HEK293 (cell line): Measurements from ENCODE around the gene ZNF562.

Experiments used
- CTCF ChIA-PET: fragments of 350-600 bp; formaldehyde crosslinking; extraction: SDS; loops from one replicate; lab custom pipeline; 2021; ENCODE audit warnings: antibody characterized with exemption; lab: Yijun Ruan, JAX
- POLR2A ChIA-PET: fragments of 300-600 bp; formaldehyde crosslinking; extraction: SDS; loops from one replicate; lab custom pipeline; 2020; ENCODE audit warnings: antibody characterized with exemption, inconsistent platforms; lab: Yijun Ruan, JAX
- H3K27ac ChIP-seq: fragments of 200-500 bp; sonication (Bioruptor generic); 2 replicates; pipeline ENCODE4 v1.5.1; 2014; ENCODE audit warnings: low read depth, low read length, control low read depth, inconsistent platforms; ENCODE audit errors: extremely low read depth
- H3K36me3 ChIP-seq, 2 experiments: fragments of 200-500 bp in 1 of 2; sonication (Bioruptor generic) in 1 of 2; 1 replicate in 1 of 2; 2 replicates in 1 of 2; pipeline ENCODE4 v1.5.1; 2014 to 2017; ENCODE audit warnings: inconsistent platforms in 2 of 2, low read length in 2 of 2; ENCODE audit not compliant: control insufficient read depth in 2 of 2, insufficient read depth in 1 of 2
- H3K4me1 ChIP-seq: fragments of 200-500 bp; sonication (Bioruptor generic); 2 replicates; pipeline ENCODE4 v1.5.1; 2014; ENCODE audit warnings: mild to moderate bottlenecking, low read length, inconsistent platforms; ENCODE audit not compliant: control insufficient read depth, insufficient read depth
- H3K4me3 ChIP-seq: 2 replicates; pipeline ENCODE4 v1.5.1; 2011; ENCODE audit warnings: low read depth, mild to moderate bottlenecking, control low read depth, low read length, moderate library complexity
- H3K9me3 ChIP-seq: fragments of 200-500 bp; sonication (Bioruptor generic); 2 replicates; pipeline ENCODE4 v1.5.1; 2014; ENCODE audit warnings: low read depth, low read length, inconsistent platforms; ENCODE audit not compliant: control insufficient read depth, insufficient read depth
- AEBP2 ChIP-seq: fragments of 450-650 bp; formaldehyde crosslinking; IDR thresholded peaks from 2 replicates; pipeline ENCODE4 v1.5.1; 2016; ENCODE audit warnings: missing biosample characterization, missing genetic modification characterization, borderline replicate concordance
- BCL11A ChIP-seq: fragments of 450-650 bp; formaldehyde crosslinking; IDR thresholded peaks from 2 replicates; pipeline ENCODE4 v1.5.1; 2016; ENCODE audit warnings: low read depth, missing biosample characterization, missing genetic modification characterization
- BCL6B ChIP-seq: fragments of 450-650 bp; formaldehyde crosslinking; IDR thresholded peaks from 2 replicates; pipeline ENCODE4 v1.5.1; 2017; ENCODE audit warnings: missing biosample characterization, missing genetic modification characterization
- GLI4 ChIP-seq: fragments of 450-650 bp; formaldehyde crosslinking; IDR thresholded peaks from 2 replicates; pipeline ENCODE4 v1.5.1; 2016; ENCODE audit warnings: missing biosample characterization, missing genetic modification characterization
- HOXA7 ChIP-seq: sonication (generic); formaldehyde crosslinking; IDR thresholded peaks from 2 replicates; pipeline ENCODE4 v1.8.1; 2022; ENCODE audit warnings: missing genetic modification reagents, borderline replicate concordance
- KLF8 ChIP-seq: fragments of 450-650 bp; formaldehyde crosslinking; IDR thresholded peaks from 2 replicates; pipeline ENCODE4 v1.5.1; 2016; ENCODE audit warnings: missing biosample characterization, missing genetic modification characterization
- PBX3 ChIP-seq: sonication (generic); formaldehyde crosslinking; IDR thresholded peaks from 2 replicates; pipeline ENCODE4 v1.8.1; 2022; ENCODE audit warnings: mild to moderate bottlenecking, moderate library complexity, missing genetic modification reagents
- SP3 ChIP-seq: fragments of 450-650 bp; formaldehyde crosslinking; IDR thresholded peaks from 2 replicates; pipeline ENCODE4 v1.5.1; 2016; ENCODE audit warnings: missing biosample characterization, missing genetic modification characterization
- ZBTB1 ChIP-seq: fragments of 450-650 bp; formaldehyde crosslinking; IDR thresholded peaks from 2 replicates; pipeline ENCODE4 v1.5.1; 2016; ENCODE audit warnings: missing biosample characterization, missing genetic modification characterization
- ZBTB11 ChIP-seq: fragments of 450-650 bp; formaldehyde crosslinking; conservative IDR thresholded peaks from 2 replicates; pipeline ENCODE4 v1.5.1; 2016; ENCODE audit warnings: low read depth, missing biosample characterization, missing genetic modification characterization
- ZIC2 ChIP-seq: fragments of 450-650 bp; formaldehyde crosslinking; IDR thresholded peaks from 2 replicates; pipeline ENCODE4 v1.5.1; 2016; ENCODE audit warnings: missing biosample characterization, missing genetic modification characterization
- ZNF214 ChIP-seq: fragments of 450-650 bp; formaldehyde crosslinking; IDR thresholded peaks from 2 replicates; pipeline ENCODE4 v1.5.1; 2017; ENCODE audit warnings: missing biosample characterization, mild to moderate bottlenecking, missing genetic modification characterization, borderline replicate concordance
- ZNF280D ChIP-seq: fragments of 450-650 bp; formaldehyde crosslinking; IDR thresholded peaks from 2 replicates; pipeline ENCODE4 v1.5.1; 2016; ENCODE audit warnings: missing biosample characterization, missing genetic modification characterization
- ZNF292 ChIP-seq: fragments of 450-650 bp; formaldehyde crosslinking; IDR thresholded peaks from 2 replicates; pipeline ENCODE4 v1.5.1; 2016; ENCODE audit warnings: low read depth, missing biosample characterization, missing genetic modification characterization, borderline replicate concordance
- ZNF335 ChIP-seq: fragments of 450-650 bp; formaldehyde crosslinking; conservative IDR thresholded peaks from 2 replicates; pipeline ENCODE4 v1.5.1; 2016; ENCODE audit warnings: missing biosample characterization, missing genetic modification characterization
- ZNF350 ChIP-seq: fragments of 450-650 bp; formaldehyde crosslinking; IDR thresholded peaks from 2 replicates; pipeline ENCODE4 v1.5.0; 2017; ENCODE audit warnings: missing biosample characterization, mild to moderate bottlenecking, missing genetic modification characterization
- ZNF398 ChIP-seq: fragments of 450-650 bp; formaldehyde crosslinking; IDR thresholded peaks from 2 replicates; pipeline ENCODE4 v1.5.1; 2017; ENCODE audit warnings: missing biosample characterization, missing genetic modification characterization
- ZNF521 ChIP-seq: fragments of 450-650 bp; formaldehyde crosslinking; IDR thresholded peaks from 2 replicates; pipeline ENCODE4 v1.5.1; 2017; ENCODE audit warnings: missing biosample characterization, mild to moderate bottlenecking, missing genetic modification characterization
- ZNF670 ChIP-seq: fragments of 450-650 bp; formaldehyde crosslinking; IDR thresholded peaks from 2 replicates; pipeline ENCODE4 v1.5.1; 2016; ENCODE audit warnings: missing biosample characterization, missing genetic modification characterization, low read depth
- ZNF768 ChIP-seq: fragments of 450-650 bp; formaldehyde crosslinking; IDR thresholded peaks from 2 replicates; pipeline ENCODE4 v1.5.1; 2018; ENCODE audit warnings: missing biosample characterization, mild to moderate bottlenecking, missing genetic modification characterization

Gene ZNF562

GRCh38 chr19:9622531-9622930, 52.4 kb downstream of the ZNF562 start:
- CTCF ChIA-PET = interaction anchor here (0.7 to 4.3 kb wide), 2 partner anchors 174 to 379 kb away, joined by 3 to 46 read pairs; no protein-coding TSS in a partner anchor
- H3K4me3 ChIP-seq = no peak overlapping the region
- no peak overlapping the region for H3K27ac ChIP-seq
- POLR2A ChIA-PET = interaction anchor here (0.8 kb wide), 1 partner anchor 146 kb away, joined by 3 read pairs; the partner anchor contains the start of gene ZNF846
- no peaks in the 10 kb centered on the region for H3K9me3 ChIP-seq
- TF ChIP-seq AEBP2 (no peak), ZIC2 (tag by site-specific recombination) (no peak), ZBTB1 (no peak), ZNF768 (tag by site-specific recombination) (no peak), ZNF214 (tag by site-specific recombination) (no peak), HOXA7 (CRISPR knock-in tag) (no peak), ZNF521 (tag by site-specific recombination) (no peak), ZNF292 (no peak), SP3 (no peak), ZNF280D (tag by site-specific recombination) (no peak)
- H3K4me1 ChIP-seq = 0 out of 2 replicates have a peak, but pooled peaks cover 2% of the 10 kb centered on the region
- H3K36me3 ChIP-seq = peaks cover 18 to 21% of the 10 kb centered on the region in 2 experiments

GRCh38 chr19:9621156-9622037, 53.5 kb downstream of the ZNF562 start, which contains the start of gene ZNF561:
Gene ZNF561, minus strand, starts transcription at chr19:9621232. Its CDS starts 1,776 bp downstream, at chr19:9619456.
- Histone ChIP-seq H3K9me3 (no peaks in the 10 kb centered on the region), H3K4me1 (0 out of 2 replicates have a peak, but pooled peaks cover 2% of the 10 kb centered on the region), H3K4me3 (peak within 1 kb of the TSS; percentile 94), H3K27ac (peak within 1 kb of the TSS; percentile 79), H3K36me3 (peaks cover 28 to 32% of the 10 kb centered on the region in 2 experiments)
- POLR2A ChIA-PET = interaction anchor here (1.1 kb wide), 1 partner anchor 147 kb away, joined by 4 read pairs; the partner anchor contains the start of gene ZNF846
- CTCF ChIA-PET = no interaction called here
- TF ChIP-seq ZNF350 (tag by site-specific recombination) (no peak), ZNF335 (tag by site-specific recombination) (peak; percentile 74), GLI4 (tag by site-specific recombination) (peak; percentile 78; the same call in 1 of the 2 replicates), BCL11A (tag by site-specific recombination) (no peak), ZBTB11 (tag by site-specific recombination) (peak; percentile 100), KLF8 (tag by site-specific recombination) (peak; percentile 95), ZNF398 (tag by site-specific recombination) (no peak), BCL6B (tag by site-specific recombination) (no peak), ZNF670 (tag by site-specific recombination) (no peak), PBX3 (no peak)
